AG04450 (cell line): ENCODE measurements around the gene UBTF. TPM values are rescaled to one million over a fixed set of nuclear protein-coding genes. Genes with fewer than 3 reads are reported as not detected.

Experiments used
- CTCF ChIA-PET: fragments of 300-600, 350-600 bp; formaldehyde crosslinking; extraction: SDS; loops from one replicate; lab custom pipeline; 2022; ENCODE audit warnings: antibody characterized with exemption, inconsistent platforms; lab: Charles Lee
- POLR2A ChIA-PET: fragments of 350-600 bp; formaldehyde crosslinking; extraction: SDS; loops from one replicate; lab custom pipeline; 2021; ENCODE audit warnings: antibody characterized with exemption, inconsistent platforms; lab: Yijun Ruan, JAX
- DNase-seq: peaks from one replicate; pipeline ENCODE4 v3.0.0-alpha.2; 2011; ENCODE audit warnings: low read depth, low spot score
- H3K27ac ChIP-seq: one replicate; pipeline ENCODE4 v1.5.1; 2012; ENCODE audit warnings: low read depth, low read length, control low read depth
- H3K27me3 ChIP-seq: one replicate; pipeline ENCODE4 v1.6.0; 2012; ENCODE audit warnings: low read length; ENCODE audit not compliant: control insufficient read depth, insufficient read depth
- H3K4me3 ChIP-seq: 2 replicates; pipeline ENCODE4 v1.5.1; 2011; ENCODE audit warnings: mild to moderate bottlenecking, low read depth, low read length, control low read depth
- H3K9me3 ChIP-seq: 2 replicates; pipeline ENCODE4 v1.5.1; 2012; ENCODE audit warnings: low read length; ENCODE audit not compliant: control insufficient read depth, insufficient read depth
- CTCF ChIP-seq: IDR thresholded peaks from 2 replicates; pipeline ENCODE4 v1.5.1; 2011; ENCODE audit warnings: low read depth, low read length, control low read depth, inconsistent platforms
- polyA plus RNA-seq: library from polyadenylated mRNA; depleted of rRNA; stranded (reverse); fragments of >200 nt; gene quantifications from 2 replicates; pipeline ENCODE4 v1.2.3, GENCODE V29; 2011; rRNA removed
- small RNA-seq: library from RNA; depleted of rRNA; stranded (forward); fragments of <200 nt; gene quantifications from one replicate; pipeline ENCODE3, GENCODE V24; 2012; ENCODE audit warnings: low read depth; ENCODE audit not compliant: insufficient read length

UBTF gene
- polyA plus RNA-seq, 1 experiment: 26.6 TPM

- Histone ChIP-seq H3K9me3 (no peaks in the 10 kb centered on the region), H3K27ac (no peak overlapping the region), H3K4me3 (no peak overlapping the region), H3K27me3 (no peaks in the 10 kb centered on the region)
- DNase-seq: no peak
- no peak for TF ChIP-seq CTCF
- POLR2A ChIA-PET: interaction anchor here (0.6 kb wide), 2 partner anchors 51 to 580 kb away, joined by 5 to 6 read pairs; no protein-coding TSS in a partner anchor
- CTCF ChIA-PET: interaction anchor here (0.8 to 3.3 kb wide), 2 partner anchors 9 kb away, joined by 5 to 26 read pairs; no protein-coding TSS in a partner anchor
Observed at GRCh38 chr17:44159519-44160210, 59.8 kb downstream of the UBTF start.

GRCh38 chr17:44155488-44155887, 64.0 kb downstream of the UBTF start:
- POLR2A ChIA-PET: no interaction called here
- H3K27me3 ChIP-seq: no peaks in the 10 kb centered on the region
- CTCF ChIA-PET: interaction anchor here (1.7 kb wide), 1 partner anchor 13 kb away, joined by 6 read pairs; no protein-coding TSS in a partner anchor
- no peak overlapping the region for H3K27ac ChIP-seq
- no peak for DNase-seq
- no peak for TF ChIP-seq CTCF
- no peaks in the 10 kb centered on the region for H3K9me3 ChIP-seq
- no peak overlapping the region for H3K4me3 ChIP-seq

Small RNA genes lying within 50 kb of the gene (small RNA-seq; reads per million reads assigned to genes)
- not detected for gene MIR6782

Other genes starting within 250 kb of the UBTF start
- gene NAGS, start 215.1 kb downstream of the UBTF start, polyA plus RNA-seq: 0.93 and 1.1 TPM in 2 replicates
- gene TMEM101, start 204.7 kb downstream of the UBTF start, polyA plus RNA-seq: 31.3 and 35.5 TPM in 2 replicates
- gene LSM12, start 153.0 kb downstream of the UBTF start, polyA plus RNA-seq: 46.5 and 57.5 TPM in 2 replicates
- 69.8 and 87.4 TPM in 2 replicates for gene G6PC3, start 148.9 kb downstream of the UBTF start, polyA plus RNA-seq
- 21.3 and 36.7 TPM in 2 replicates for gene HDAC5, start 96.0 kb downstream of the UBTF start, polyA plus RNA-seq
- gene HROB, start 77.7 kb downstream of the UBTF start, polyA plus RNA-seq: 0.86 and 0.97 TPM in 2 replicates
- gene ASB16, start 49.0 kb downstream of the UBTF start, polyA plus RNA-seq: not detected in 2 replicates
- gene TMUB2, start 32.7 kb downstream of the UBTF start, polyA plus RNA-seq: 34.3 and 37.1 TPM in 2 replicates
- 44.1 and 51.6 TPM in 2 replicates for gene ATXN7L3, start 19.8 kb downstream of the UBTF start, polyA plus RNA-seq
- gene SLC4A1, start 48.5 kb upstream of the UBTF start, polyA plus RNA-seq: not detected in 2 replicates
- 0.11 TPM in 1 of 2 replicates, not detected in the other for gene RUNDC3A, start 88.9 kb upstream of the UBTF start, polyA plus RNA-seq
- 32.1 and 43.4 TPM in 2 replicates for gene SLC25A39, start 105.1 kb upstream of the UBTF start, polyA plus RNA-seq
- 203 and 322 TPM in 2 replicates for gene GRN, start 125.6 kb upstream of the UBTF start, polyA plus RNA-seq
- 5.3 and 8.0 TPM in 2 replicates for gene FAM171A2, start 144.2 kb upstream of the UBTF start, polyA plus RNA-seq
- 0.15 and 0.31 TPM in 2 replicates for gene ITGA2B, start 170.0 kb upstream of the UBTF start, polyA plus RNA-seq